ENCODE data around the gene CARNS1. TPM values are rescaled to one million over a fixed set of nuclear protein-coding genes. Genes with fewer than 3 reads are reported as not detected.
A peak's percentile ranks its signal among the peaks of the same experiment; 100 is the strongest.

Gene CARNS1
- total and polyA plus RNA-seq, 9 of the 15 experiments (the other 6 are each of a cell fraction or from before 2014, with no cell fraction given) = 0.01 to 0.18 (median 0.06) TPM; not detected in 3

DNA sequence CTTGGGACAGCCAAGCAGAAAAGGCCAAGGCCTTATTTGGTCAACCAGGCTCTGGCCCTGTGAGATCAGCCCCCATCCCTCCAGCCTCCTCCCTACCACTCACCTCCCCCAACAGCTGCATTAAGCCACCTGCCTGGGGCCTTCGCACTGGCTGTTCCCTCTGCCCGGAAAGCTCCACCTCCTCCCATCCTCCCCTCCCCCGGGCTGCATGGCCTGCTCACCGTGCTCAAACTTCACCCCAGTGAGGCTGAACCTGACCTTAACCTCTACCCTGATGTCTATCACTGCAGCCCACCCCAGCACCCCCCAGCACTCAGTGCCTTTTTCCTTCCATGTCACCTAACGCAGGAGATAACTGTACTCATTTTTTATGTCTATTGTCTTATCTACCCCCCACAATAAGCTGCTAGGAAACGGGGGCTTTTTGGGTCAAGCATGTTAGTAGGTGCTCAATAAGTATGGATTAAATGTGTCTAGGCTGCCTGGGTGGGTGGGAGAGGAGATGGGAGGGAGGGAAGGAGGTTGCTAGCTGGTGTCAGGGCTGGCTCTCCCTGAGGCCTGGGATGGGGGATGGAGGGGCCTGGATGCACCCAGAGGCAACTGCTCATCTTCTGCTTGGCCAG lies 21.1 kb downstream of the CARNS1 start (continued):
- peak; percentile 63 for TF ChIP-seq AFF4 (CRISPR knock-in tag; IDR thresholded peaks at IDR 0.05)
- peak; percentile 33; the same call in 1 of the 2 replicates for TF ChIP-seq ESRRA (IDR thresholded peaks at IDR 0.05; ENCODE audit: borderline replicate concordance, low read depth)
- TF ChIP-seq, protein P1, sequence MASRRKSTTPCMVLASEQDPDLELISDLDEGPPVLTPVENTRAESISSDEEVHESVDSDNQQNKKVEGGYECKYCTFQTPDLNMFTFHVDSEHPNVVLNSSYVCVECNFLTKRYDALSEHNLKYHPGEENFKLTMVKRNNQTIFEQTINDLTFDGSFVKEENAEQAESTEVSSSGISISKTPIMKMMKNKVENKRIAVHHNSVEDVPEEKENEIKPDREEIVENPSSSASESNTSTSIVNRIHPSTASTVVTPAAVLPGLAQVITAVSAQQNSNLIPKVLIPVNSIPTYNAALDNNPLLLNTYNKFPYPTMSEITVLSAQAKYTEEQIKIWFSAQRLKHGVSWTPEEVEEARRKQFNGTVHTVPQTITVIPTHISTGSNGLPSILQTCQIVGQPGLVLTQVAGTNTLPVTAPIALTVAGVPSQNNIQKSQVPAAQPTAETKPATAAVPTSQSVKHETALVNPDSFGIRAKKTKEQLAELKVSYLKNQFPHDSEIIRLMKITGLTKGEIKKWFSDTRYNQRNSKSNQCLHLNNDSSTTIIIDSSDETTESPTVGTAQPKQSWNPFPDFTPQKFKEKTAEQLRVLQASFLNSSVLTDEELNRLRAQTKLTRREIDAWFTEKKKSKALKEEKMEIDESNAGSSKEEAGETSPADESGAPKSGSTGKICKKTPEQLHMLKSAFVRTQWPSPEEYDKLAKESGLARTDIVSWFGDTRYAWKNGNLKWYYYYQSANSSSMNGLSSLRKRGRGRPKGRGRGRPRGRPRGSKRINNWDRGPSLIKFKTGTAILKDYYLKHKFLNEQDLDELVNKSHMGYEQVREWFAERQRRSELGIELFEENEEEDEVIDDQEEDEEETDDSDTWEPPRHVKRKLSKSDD (conservative IDR thresholded peaks at IDR 0.05; ENCODE audit: low read length) = no peak
- TF ChIP-seq, protein P2, sequence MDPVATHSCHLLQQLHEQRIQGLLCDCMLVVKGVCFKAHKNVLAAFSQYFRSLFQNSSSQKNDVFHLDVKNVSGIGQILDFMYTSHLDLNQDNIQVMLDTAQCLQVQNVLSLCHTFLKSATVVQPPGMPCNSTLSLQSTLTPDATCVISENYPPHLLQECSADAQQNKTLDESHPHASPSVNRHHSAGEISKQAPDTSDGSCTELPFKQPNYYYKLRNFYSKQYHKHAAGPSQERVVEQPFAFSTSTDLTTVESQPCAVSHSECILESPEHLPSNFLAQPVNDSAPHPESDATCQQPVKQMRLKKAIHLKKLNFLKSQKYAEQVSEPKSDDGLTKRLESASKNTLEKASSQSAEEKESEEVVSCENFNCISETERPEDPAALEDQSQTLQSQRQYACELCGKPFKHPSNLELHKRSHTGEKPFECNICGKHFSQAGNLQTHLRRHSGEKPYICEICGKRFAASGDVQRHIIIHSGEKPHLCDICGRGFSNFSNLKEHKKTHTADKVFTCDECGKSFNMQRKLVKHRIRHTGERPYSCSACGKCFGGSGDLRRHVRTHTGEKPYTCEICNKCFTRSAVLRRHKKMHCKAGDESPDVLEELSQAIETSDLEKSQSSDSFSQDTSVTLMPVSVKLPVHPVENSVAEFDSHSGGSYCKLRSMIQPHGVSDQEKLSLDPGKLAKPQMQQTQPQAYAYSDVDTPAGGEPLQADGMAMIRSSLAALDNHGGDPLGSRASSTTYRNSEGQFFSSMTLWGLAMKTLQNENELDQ (CRISPR knock-in tag; IDR thresholded peaks at IDR 0.05; ENCODE audit: borderline replicate concordance) = no peak
- TF ChIP-seq CREM (IDR thresholded peaks at IDR 0.05; ENCODE audit: low read depth) = peak; percentile 44; the same call in 1 of the 2 replicates
- TF ChIP-seq, protein P3, sequence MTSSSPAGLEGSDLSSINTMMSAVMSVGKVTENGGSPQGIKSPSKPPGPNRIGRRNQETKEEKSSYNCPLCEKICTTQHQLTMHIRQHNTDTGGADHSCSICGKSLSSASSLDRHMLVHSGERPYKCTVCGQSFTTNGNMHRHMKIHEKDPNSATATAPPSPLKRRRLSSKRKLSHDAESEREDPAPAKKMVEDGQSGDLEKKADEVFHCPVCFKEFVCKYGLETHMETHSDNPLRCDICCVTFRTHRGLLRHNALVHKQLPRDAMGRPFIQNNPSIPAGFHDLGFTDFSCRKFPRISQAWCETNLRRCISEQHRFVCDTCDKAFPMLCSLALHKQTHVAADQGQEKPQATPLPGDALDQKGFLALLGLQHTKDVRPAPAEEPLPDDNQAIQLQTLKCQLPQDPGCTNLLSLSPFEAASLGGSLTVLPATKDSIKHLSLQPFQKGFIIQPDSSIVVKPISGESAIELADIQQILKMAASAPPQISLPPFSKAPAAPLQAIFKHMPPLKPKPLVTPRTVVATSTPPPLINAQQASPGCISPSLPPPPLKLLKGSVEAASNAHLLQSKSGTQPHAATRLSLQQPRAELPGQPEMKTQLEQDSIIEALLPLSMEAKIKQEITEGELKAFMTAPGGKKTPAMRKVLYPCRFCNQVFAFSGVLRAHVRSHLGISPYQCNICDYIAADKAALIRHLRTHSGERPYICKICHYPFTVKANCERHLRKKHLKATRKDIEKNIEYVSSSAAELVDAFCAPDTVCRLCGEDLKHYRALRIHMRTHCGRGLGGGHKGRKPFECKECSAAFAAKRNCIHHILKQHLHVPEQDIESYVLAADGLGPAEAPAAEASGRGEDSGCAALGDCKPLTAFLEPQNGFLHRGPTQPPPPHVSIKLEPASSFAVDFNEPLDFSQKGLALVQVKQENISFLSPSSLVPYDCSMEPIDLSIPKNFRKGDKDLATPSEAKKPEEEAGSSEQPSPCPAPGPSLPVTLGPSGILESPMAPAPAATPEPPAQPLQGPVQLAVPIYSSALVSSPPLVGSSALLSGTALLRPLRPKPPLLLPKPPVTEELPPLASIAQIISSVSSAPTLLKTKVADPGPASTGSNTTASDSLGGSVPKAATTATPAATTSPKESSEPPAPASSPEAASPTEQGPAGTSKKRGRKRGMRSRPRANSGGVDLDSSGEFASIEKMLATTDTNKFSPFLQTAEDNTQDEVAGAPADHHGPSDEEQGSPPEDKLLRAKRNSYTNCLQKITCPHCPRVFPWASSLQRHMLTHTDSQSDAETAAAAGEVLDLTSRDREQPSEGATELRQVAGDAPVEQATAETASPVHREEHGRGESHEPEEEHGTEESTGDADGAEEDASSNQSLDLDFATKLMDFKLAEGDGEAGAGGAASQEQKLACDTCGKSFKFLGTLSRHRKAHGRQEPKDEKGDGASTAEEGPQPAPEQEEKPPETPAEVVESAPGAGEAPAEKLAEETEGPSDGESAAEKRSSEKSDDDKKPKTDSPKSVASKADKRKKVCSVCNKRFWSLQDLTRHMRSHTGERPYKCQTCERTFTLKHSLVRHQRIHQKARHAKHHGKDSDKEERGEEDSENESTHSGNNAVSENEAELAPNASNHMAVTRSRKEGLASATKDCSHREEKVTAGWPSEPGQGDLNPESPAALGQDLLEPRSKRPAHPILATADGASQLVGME (CRISPR knock-in tag; IDR thresholded peaks at IDR 0.05) = no peak
- TF ChIP-seq ZFP1 (CRISPR knock-in tag; IDR thresholded peaks at IDR 0.05) = no peak
- no peak for TF ChIP-seq XRCC3 (IDR thresholded peaks at IDR 0.05)
- no peak for TF ChIP-seq BMI1 (IDR thresholded peaks at IDR 0.05; ENCODE audit: low read length)

Measured in K562 (cell line).